Stimulated activated CD4-positive, alpha-beta T cell treated with anti-CD3 and anti-CD28 coated beads, Interleukin-1b, Interleukin-23, amount 100 ng/mL, for 24 hours (primary cell): ENCODE results near the gene DNAJA4.

Experiments used
- DNase-seq, 4 experiments: peaks; one replicate each; pipeline ENCODE4 v3.0.0-alpha.2; 2020; ENCODE audit warnings: low read depth in 4 of 4, low spot score in 1 of 4

Gene DNAJA4

DNA sequence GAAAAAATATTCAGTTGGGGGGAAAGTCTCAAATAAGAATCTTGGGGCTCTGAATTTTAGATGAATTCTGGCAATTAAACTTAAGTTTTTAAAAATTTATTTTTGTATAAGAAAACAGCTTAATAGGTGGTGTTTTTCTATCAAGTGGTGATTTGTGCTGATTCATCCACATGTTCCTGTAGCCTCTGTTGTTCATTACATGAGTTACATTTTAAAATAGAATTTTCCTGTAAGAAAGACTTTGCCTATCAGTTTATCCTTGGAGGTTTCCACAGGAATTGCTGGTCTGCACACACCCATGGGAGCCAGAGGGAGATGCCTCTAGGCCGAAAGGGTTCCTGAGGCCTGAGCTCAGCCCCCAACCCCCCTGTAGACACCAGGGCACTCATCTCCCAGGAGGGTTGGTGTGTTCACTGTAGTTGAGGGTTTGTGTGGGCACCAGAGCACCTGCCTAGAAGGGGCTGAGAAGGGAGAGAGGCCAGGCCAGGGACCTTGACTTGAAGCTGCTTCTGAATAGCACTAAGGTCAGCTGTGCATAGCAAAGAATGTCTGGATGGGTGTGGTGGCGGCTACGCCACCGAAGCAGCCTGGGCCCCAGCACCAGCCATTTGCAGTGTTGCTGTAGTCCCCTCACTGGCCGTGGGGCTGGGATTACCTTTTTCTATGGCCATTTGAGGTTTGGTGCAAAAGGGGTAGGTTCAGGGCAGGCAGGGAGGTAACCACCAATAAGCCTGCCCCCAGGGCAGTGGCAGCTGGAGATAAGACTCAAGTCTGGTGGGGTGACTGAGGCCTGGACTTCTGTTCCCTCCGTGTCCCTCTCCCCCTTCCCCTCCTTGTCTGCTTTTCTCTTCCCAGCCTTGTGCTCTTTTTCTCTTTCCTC, 11.9 kb downstream of the DNAJA4 start:
- DNase-seq: no peak

GRCh38 chr15:78280319-78281072, 16.1 kb downstream of the DNAJA4 start:
- no peak for DNase-seq

DNA sequence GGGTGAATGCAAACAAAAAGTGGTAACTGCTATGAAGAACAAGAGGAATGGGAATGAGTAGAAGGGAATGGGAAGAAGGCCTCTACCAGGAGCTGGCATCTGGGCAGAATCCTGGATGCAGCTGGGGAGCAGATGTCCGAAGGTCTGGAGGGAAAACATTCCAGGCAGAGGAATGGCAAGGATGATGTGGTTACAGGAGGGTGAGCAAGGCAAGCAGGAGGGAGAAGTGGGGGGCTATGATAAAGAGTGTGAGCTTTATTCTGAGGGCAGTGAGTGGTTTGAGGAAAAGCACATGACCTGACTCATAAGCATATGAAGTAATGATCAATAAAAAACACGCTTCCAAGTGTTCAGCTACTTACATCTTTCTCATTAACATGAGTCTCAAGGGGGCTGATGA, 18.0 kb downstream of the DNAJA4 start:
- DNase-seq: no peak

DNA sequence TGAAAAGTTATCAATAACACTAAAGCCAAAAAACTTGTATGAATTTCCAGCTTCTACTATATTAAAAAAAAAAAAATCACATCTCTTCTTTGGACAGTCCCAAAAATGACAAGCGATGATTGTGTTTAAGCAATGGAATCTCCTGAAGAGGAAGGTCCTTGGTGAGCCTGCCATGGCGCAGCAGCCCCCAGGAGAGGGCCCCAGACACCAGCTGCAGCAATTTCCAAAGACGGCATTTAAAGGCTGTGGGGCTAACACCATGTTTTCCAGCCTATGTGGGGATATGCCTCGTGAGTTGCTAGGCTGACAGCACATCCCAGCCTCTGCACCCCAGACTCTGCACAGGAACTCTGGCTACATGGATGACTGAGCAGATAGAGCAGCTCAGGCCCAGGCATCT, 20.4 kb downstream of the DNAJA4 start:
- DNase-seq: no peak

- DNase-seq: no peak
These were observed 25.9 kb downstream of the DNAJA4 start for GRCh38 chr15:78290222-78290621.

DNA sequence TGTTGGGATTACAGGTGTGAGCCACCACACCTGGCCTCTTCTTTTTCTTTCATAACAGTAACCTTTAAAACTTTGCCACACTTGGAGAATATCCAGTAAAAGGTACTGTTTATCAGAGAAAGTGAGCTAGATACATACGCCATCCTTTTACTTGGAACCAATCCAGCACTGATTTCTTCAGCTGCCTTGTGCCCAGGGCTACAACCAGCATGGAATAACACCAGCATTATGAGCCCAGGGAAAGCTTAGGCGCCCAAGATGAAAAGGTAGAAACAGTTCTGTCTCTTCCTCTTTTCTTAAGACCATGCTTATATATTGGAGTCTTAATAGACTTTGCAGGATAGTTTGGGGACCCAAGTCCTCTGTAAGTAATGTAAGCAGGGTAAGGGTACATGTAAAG, 26.7 kb downstream of the DNAJA4 start:
- no peak for DNase-seq

GRCh38 chr15:78291698-78292097, 27.3 kb downstream of the DNAJA4 start:
- DNase-seq: no peak

DNA sequence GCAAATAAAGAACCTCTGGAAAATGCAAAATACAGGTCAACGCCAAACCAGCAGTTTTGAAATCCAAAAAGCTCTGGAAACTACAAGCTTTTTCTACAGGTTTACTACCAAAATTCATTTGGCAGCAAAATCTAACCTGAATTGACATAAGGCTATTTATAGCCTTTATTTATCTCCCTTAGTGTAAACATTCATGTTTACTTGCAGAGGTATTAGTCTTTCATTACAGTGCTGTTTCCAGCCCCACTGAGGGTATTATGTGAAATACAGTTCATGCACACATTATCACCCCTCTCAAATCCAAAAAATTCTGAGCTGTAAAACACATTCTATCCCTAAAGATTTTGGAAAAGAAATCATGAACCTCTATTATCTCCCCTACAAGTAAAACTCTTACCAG, 27.9 kb downstream of the DNAJA4 start:
- no peak for DNase-seq

DNA sequence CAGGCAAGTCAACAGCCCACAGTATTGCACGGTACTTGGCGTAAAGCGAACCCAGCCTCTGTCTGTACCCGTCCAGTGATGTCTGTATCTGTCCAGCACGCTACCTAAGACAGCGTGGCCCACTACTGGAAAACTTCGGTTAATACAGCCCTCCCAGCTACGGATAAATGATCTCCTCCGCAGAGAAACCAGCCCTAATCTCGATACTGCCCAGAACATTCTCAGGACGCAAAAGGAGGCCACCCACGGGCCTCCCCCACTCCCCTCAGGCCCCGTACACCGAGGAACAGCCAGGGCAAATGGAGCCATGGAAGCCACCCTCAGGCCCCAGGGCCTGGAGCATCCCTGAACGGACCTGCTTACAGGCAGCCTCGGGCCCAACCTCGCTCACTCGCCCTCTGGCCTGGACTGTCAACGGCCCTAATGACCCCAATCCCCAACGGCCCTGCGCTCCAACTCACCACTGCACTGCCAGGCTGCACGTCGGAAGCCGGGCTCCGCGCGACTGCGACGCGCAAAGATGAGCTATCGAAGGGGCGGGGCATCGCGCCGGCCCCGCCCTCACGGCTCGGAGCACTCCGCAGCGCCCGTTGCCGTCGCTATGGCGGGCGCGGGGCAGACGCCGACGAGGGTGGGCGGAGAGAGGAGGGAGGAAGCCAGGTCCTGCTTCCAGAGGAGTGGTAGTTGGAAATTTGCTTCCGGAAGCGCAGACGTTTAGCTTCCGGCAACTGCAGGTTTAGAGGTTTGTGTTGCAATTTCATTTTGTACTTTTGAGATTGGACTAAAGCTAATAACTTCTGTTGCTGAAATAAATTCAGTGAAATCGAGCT, 35.0 kb downstream of the DNAJA4 start, which contains the start of gene SKIC8:
TSS of gene SKIC8 (minus strand) at position 509 of the 830 bp plus-strand sequence. CDS start 3,923 bp downstream, outside the sequence.
- DNase-seq: peak; percentile 75 to 89 (median 84)

DNA sequence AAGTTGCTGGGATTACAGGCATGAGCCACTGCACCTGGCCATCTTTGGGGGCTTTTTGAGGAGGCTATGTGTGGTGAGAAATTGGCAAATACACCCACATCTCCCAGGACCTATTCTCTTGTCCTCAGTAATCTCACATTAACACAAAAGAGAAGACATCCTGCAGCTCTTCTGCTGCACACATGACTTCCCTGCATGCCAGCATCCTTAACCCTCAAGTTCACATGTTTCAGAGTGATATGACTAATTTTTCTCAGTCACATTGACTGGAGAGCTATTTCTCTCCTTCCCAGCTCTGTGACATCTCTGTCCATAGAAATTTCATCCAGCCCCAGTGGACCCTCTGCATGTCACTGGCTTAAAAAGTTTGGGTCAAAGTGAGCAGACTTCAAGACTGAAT, 37.0 kb downstream of the DNAJA4 start:
- no peak for DNase-seq

DNA sequence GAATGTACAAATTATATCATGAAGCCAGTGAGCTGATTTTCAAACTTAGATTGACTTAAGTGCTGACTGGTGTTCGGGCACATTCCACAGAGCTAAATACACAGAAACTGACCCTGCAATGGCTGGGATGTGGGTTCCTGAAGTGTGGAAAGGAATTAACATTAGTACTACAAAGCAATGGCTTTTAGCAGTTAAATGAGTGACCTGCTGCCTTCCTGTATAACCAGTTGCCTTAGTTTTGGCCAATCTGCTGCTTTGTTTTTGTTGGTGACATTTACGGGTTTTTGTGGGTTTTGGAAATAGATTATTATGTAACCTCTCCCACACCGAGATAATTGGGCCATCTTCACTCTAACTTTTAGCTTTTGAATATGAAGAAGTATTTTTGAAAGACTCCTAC, 37.5 kb downstream of the DNAJA4 start:
- DNase-seq: no peak

GRCh38 chr15:78302579-78303312, 38.4 kb downstream of the DNAJA4 start:
- DNase-seq: no peak

GRCh38 chr15:78304216-78305066, 40.1 kb downstream of the DNAJA4 start:
- no peak for DNase-seq

GRCh38 chr15:78306176-78306774, 41.9 kb downstream of the DNAJA4 start:
- no peak for DNase-seq

DNA sequence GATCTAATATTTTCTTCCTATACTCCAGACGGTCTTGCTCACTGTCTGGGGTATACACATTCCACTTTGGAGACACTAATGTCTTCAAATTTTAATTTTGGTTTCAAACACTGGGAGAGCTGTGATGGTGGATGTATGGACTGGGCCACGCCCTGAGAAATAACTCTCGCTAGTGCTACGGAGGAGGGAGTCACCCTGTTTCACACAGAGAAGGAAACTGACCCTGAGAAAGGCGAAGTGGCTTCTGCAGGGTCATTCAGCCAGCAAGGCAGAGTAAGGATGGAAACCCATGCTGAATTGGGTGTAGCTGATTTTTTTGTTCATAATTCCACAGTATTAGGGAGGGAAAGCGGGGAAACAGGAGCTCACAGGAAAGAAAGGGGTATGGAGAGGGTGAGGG, 43.6 kb downstream of the DNAJA4 start:
- no peak for DNase-seq

DNA sequence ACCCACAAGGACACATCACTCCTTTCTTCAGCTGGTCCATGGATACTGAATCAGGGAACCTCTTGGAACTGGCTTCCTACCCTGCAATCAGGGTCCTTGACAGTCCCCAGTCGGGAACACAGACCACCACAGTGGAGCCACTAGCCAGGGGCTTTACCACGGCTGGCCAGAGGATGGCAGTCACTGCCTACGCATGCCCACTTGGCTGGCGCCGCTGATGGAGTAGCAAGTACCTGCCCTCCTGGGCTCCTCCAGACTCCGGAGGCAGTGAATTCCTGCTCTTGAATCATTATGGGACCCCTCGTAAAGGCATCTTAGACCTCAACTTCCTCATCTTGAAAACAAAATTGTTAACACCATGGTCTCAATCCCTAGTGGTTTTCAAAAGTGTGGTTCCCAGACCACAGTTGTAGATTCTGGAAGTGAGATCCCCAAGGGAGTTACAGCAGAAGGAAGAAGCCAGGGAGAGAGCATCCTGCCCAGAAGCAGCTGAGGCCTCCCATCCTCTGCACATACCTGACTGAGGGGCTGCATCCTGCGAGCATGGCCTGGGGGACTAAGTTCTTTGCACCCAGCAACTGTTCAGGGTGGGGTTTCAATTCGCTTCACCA, 44.2 kb downstream of the DNAJA4 start:
- DNase-seq: peak in 2 of 4 experiments; percentile 7 to 43

GRCh38 chr15:78311292-78311691, 46.9 kb downstream of the DNAJA4 start:
- DNase-seq: no peak

DNA sequence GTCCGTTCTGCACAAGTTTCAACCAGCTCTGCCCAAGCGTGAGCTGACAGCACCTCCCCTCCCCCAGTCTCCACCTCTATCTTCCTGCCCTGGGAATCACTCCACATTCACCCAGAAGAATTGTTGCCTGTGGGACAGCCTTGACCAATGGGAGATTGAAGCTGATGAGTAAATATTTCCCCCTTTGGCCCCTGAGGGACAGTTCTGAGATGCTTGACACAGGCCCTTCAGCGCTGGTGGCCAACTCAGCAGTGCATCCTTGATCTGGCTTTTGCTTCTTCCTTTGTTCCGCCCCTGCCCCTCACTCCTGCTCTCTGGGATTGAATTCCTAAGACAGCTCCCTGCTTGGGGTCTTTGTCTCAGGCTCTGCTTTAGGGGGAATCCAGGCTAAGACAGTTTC, 48.2 kb downstream of the DNAJA4 start:
- no peak for DNase-seq

GRCh38 chr15:78312957-78313356, 48.6 kb downstream of the DNAJA4 start:
- no peak for DNase-seq
